Inflammatory macrophage treated with lipopolysaccharide for 4 hours (primary cell): Measurements from ENCODE around the gene TUFT1.
A peak's percentile ranks its signal among the peaks of the same experiment; 100 is the strongest.

Experiments
- DNase-seq: peaks from one replicate; pipeline ENCODE4 v3.0.0-alpha.2; 2020

TUFT1 gene

GRCh38 chr1:151619489-151620093 lies 79.5 kb downstream of the TUFT1 start:
- peak; percentile 26 for DNase-seq

DNA sequence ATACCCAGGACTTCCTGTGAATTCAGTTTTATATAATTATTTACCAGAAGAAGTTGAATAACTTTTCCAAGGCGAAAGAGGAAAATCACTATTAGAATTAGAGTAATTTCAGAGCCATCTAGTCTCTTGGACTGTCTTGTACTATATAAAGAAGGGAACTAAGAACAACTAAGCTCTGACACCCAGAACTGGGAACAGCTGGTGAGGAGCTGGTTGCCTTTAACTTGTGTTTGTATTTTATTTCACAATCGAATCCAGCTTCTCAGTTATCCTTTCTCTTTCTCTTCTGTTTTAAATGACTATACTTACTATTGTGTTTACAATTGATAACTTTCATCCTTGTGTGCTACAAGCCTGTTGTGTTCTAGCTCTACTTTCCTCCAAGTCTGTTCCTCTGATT lies 80.2 kb downstream of the TUFT1 start:
- peak; percentile 86 for DNase-seq

DNA sequence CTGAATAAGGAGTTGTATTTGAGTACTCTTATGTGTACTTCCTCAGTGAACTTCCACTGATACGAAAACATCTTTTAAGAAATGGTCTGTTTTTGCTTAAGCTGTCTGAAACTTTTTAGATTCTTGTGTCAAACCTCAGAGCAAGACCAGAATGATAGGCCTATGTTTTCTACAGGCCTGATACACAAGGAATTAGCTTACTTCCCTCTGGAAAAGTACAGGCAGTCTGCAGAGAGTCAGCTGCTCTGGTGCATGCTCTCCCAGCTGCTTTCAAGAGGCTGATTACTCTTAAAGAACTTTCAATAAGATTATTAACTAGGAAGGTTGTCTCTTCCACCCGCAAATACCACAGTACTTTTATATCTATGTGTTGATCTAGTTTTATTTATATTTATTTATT lies 81.2 kb downstream of the TUFT1 start:
- DNase-seq: peak; percentile 13

DNA sequence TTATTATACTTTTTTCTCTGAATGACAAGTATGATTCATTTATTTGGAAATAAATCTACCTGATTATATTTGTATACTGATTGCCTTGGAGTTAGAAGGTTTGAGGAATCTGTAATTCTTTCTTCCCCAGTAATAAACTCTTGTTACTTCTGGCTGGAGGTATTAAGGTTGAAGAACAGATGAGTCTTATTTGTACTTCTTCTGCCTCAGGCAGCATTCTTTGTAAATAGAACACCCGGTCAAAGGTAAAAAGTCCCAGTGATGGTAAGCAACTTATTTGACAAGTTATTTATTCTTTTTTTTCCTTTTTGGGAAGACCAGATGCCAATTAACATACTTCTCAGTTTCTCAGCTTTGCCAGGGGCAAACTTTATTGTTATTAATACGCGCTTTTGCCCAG lies 84.7 kb downstream of the TUFT1 start:
- no peak for DNase-seq

GRCh38 chr1:151626740-151627334 lies 86.7 kb downstream of the TUFT1 start:
- no peak for DNase-seq

DNA sequence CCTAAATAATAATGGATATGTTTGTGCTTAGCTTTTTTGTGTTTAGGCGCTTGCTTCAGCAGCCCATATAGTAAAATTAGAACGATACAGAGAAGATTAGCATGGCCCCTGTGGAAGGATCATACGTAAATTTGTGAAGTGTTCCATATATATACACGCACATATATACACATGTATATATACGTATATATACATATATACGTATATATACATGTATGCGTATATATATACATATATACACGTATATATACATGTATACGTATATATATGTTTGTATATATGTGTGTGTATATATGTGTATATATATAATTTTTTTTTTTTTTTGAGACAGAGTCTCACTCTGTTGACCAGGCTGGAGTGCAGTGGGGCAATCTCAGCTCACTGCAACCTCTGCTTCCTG lies 89.2 kb downstream of the TUFT1 start:
- no peak for DNase-seq
